Hindlimb muscle (tissue), 1 donor: ENCODE measurements around the gene STX3. TPM values are rescaled to one million over a fixed set of nuclear protein-coding genes. Genes with fewer than 3 reads are reported as not detected.
"Not testable (repeated sequence)": the region's sequence is repeated elsewhere in the genome, so short reads cannot be mapped to it uniquely, and the experiment has no call there.

Experiments used
- DNase-seq: peaks from one replicate; pipeline ENCODE4 v3.0.0-alpha.2; 2013
- polyA plus RNA-seq: library from polyadenylated mRNA; unstranded; fragments of 120-200 nt; gene quantifications from one replicate; pipeline ENCODE4 v1.2.1, GENCODE V29; 2013; ENCODE audit not compliant: insufficient read length

The STX3 gene
- polyA plus RNA-seq, 1 donor = 4.1 TPM

- DNase-seq = no peak
Measured at GRCh38 chr11:59846556-59846955, 91.4 kb downstream of the STX3 start.

GRCh38 chr11:59847626-59848025, 92.5 kb downstream of the STX3 start:
- DNase-seq = no peak

- not testable (repeated sequence) for DNase-seq
Measured at GRCh38 chr11:59848439-59848838, 93.3 kb downstream of the STX3 start.

- no peak for DNase-seq
Measured at GRCh38 chr11:59849129-59849528, 94.0 kb downstream of the STX3 start.

GRCh38 chr11:59849551-59849950, 94.4 kb downstream of the STX3 start:
- DNase-seq = not testable (repeated sequence)

GRCh38 chr11:59851416-59851815, 96.2 kb downstream of the STX3 start:
- not testable (repeated sequence) for DNase-seq

- no peak for DNase-seq
Measured at GRCh38 chr11:59854871-59855270, 99.7 kb downstream of the STX3 start.

Other genes with a start within 250 kb of the STX3 start
- 0.09 TPM for gene OR4D9, start 243.8 kb upstream of the STX3 start, polyA plus RNA-seq
- 63.3 TPM for gene OSBP, start 139.6 kb upstream of the STX3 start, polyA plus RNA-seq
- 28.7 TPM for gene PATL1, start 86.3 kb upstream of the STX3 start, polyA plus RNA-seq
- gene OR10V1, start 41.5 kb upstream of the STX3 start, polyA plus RNA-seq = not detected
- gene MRPL16, start 55.4 kb downstream of the STX3 start, polyA plus RNA-seq = 36.0 TPM
- not detected for gene CBLIF, start 90.1 kb downstream of the STX3 start, polyA plus RNA-seq
- gene TCN1, start 111.1 kb downstream of the STX3 start, polyA plus RNA-seq = 0.31 TPM
- gene OOSP3, start 123.4 kb downstream of the STX3 start, polyA plus RNA-seq = not detected
- gene OOSP1, start 183.1 kb downstream of the STX3 start, polyA plus RNA-seq = not detected
- gene OOSP4A, start 208.7 kb downstream of the STX3 start, polyA plus RNA-seq = not detected